Caco-2 (cell line): ENCODE results near the gene NDFIP2. TPM values are rescaled to one million over a fixed set of nuclear protein-coding genes. Genes with fewer than 3 reads are reported as not detected.

Source experiments
- BruUV-seq: library from RNA; stranded (reverse); fragments of 400-500 nt; replicated peaks from 2 replicates; lab custom pipeline; 2021; lab: Mats Ljungman, UMichigan
- CTCF ChIA-PET: fragments of 300-600 bp; sonication (Branson Sonifier 250); formaldehyde crosslinking; loops from one replicate; lab custom pipeline; 2022; ENCODE audit warnings: antibody characterized with exemption; lab: Charles Lee
- POLR2A ChIA-PET: fragments of 300-600 bp; sonication (Branson Sonifier 250); formaldehyde crosslinking; loops from one replicate; lab custom pipeline; 2022; ENCODE audit warnings: antibody characterized with exemption; lab: Charles Lee
- DNase-seq, 2 experiments: peaks; one replicate each; pipeline versions ENCODE4 v3.0.0 to v3.0.0-alpha.2; 2020 to 2022
- H3K27me3 ChIP-seq: replicated peaks from 2 replicates; pipeline ENCODE4 v1.6.0; 2011; ENCODE audit warnings: low read length; ENCODE audit not compliant: control insufficient read depth, insufficient read depth
- H3K36me3 ChIP-seq: 2 replicates; pipeline ENCODE4 v1.5.1; 2011; ENCODE audit warnings: low read length; ENCODE audit not compliant: control insufficient read depth, insufficient read depth
- H3K4me1 ChIP-seq: fragments of 250-450 bp; sonication (Bioruptor Pico); 2 replicates; pipeline ENCODE4 v1.5.1; 2020; ENCODE audit warnings: mild to moderate bottlenecking
- H3K4me3 ChIP-seq: 2 replicates; pipeline ENCODE4 v1.5.1; 2011; ENCODE audit warnings: low read depth, mild to moderate bottlenecking, control low read depth, low read length
- H3K9me3 ChIP-seq: fragments of 250-450 bp; sonication (Bioruptor Pico); 2 replicates; pipeline ENCODE4 v1.5.1; 2020; ENCODE audit warnings: mild to moderate bottlenecking, moderate library complexity
- H3K27ac Mint-ChIP-seq: one replicate; pipeline ENCODE4 v1.8.0; 2022; ENCODE audit warnings: mixed read lengths; ENCODE audit not compliant: unreplicated experiment
- H3K27me3 Mint-ChIP-seq: one replicate; pipeline ENCODE4 v1.8.0; 2022; ENCODE audit warnings: mixed read lengths; ENCODE audit not compliant: insufficient read depth, unreplicated experiment
- H3K36me3 Mint-ChIP-seq: one replicate; pipeline ENCODE4 v1.8.0; 2022; ENCODE audit warnings: mild to moderate bottlenecking, mixed read lengths; ENCODE audit not compliant: insufficient read depth, unreplicated experiment
- H3K4me1 Mint-ChIP-seq: one replicate; pipeline ENCODE4 v1.8.0; 2022; ENCODE audit warnings: low read depth, mixed read lengths; ENCODE audit not compliant: unreplicated experiment
- H3K4me3 Mint-ChIP-seq: one replicate; pipeline ENCODE4 v1.8.0; 2022; ENCODE audit warnings: mild to moderate bottlenecking, moderate library complexity, mixed read lengths; ENCODE audit not compliant: unreplicated experiment
- H3K9me3 Mint-ChIP-seq: one replicate; pipeline ENCODE4 v1.8.0; 2022; ENCODE audit warnings: mixed read lengths; ENCODE audit not compliant: unreplicated experiment
- CTCF ChIP-seq, 2 experiments: fragments of 200-600 bp in 1 of 2; IDR thresholded peaks; 1 replicate in 1 of 2; 2 replicates in 1 of 2; pipeline versions ENCODE4 v1.5.1 to v1.8.0; 2011 to 2022; ENCODE audit warnings: antibody characterized with exemption in 1 of 2, control low read depth in 1 of 2, inconsistent platforms in 1 of 2, low read depth in 1 of 2, low read length in 1 of 2, mild to moderate bottlenecking in 1 of 2, moderate library complexity in 1 of 2; ENCODE audit not compliant: insufficient read depth in 1 of 2, severe bottlenecking in 1 of 2, unreplicated experiment in 1 of 2
- intact Hi-C: fragments of 100-400 bp; cut with micrococcal nuclease; formaldehyde crosslinking; loops from one replicate; pipeline ENCODE4 v1.10.0; 2022; ENCODE audit not compliant: unreplicated experiment
- total RNA-seq: library from RNA; stranded (reverse); gene quantifications from 2 replicates; pipeline ENCODE4 v1.2.3, GENCODE V29; 2022

Gene NDFIP2
- total RNA-seq, 1 experiment from 2014 or later = 61.2 TPM

- no peak for TF ChIP-seq CTCF (IDR thresholded peaks at IDR 0.05; ENCODE audit: insufficient read depth in 1 of 2, low read depth in 1 of 2, low read length in 1 of 2, severe bottlenecking in 1 of 2, unreplicated experiment in 1 of 2)
- Mint-ChIP-seq H3K36me3 (peaks cover under 1% of the 10 kb centered on the region), H3K27me3 (no peaks in the 10 kb centered on the region), H3K4me3 (no peak overlapping the region), H3K4me1 (no peaks in the 10 kb centered on the region), H3K9me3 (no peaks in the 10 kb centered on the region), H3K27ac (no peak overlapping the region)
- H3K9me3 ChIP-seq = no peaks in the 10 kb centered on the region
- H3K4me3 ChIP-seq = no peak overlapping the region
- DNase-seq = no peak
- ChIA-PET CTCF (interaction anchor here (1.3 to 1.6 kb wide), 2 partner anchors 14 to 104 kb away, joined by 3 to 5 read pairs; no protein-coding TSS in a partner anchor), POLR2A (no interaction called here)
- H3K4me1 ChIP-seq = no peaks in the 10 kb centered on the region
- BruUV-seq = no TSS peak
- no peaks in the 10 kb centered on the region for H3K27me3 ChIP-seq
- intact Hi-C loops = no loop called here
- H3K36me3 ChIP-seq = 0 out of 2 replicates have a peak, but pooled peaks cover 2% of the 10 kb centered on the region
Observed at GRCh38 chr13:79527698-79528097, 46.7 kb downstream of the NDFIP2 start.

- no peaks in the 10 kb centered on the region for H3K4me1 ChIP-seq
- no peak for DNase-seq
- Mint-ChIP-seq H3K36me3 (no peaks in the 10 kb centered on the region), H3K27me3 (no peaks in the 10 kb centered on the region), H3K4me3 (no peak overlapping the region), H3K9me3 (no peaks in the 10 kb centered on the region), H3K4me1 (no peaks in the 10 kb centered on the region), H3K27ac (no peak overlapping the region)
- intact Hi-C loops = no loop called here
- no peaks in the 10 kb centered on the region for H3K27me3 ChIP-seq
- H3K36me3 ChIP-seq = 0 out of 2 replicates have a peak, but pooled peaks cover 2% of the 10 kb centered on the region
- no TSS peak for BruUV-seq
- ChIA-PET POLR2A (no interaction called here), CTCF (interaction anchor here (1.3 to 1.6 kb wide), 2 partner anchors 13 to 104 kb away, joined by 3 to 5 read pairs; no protein-coding TSS in a partner anchor)
- no peak overlapping the region for H3K4me3 ChIP-seq
- no peak for TF ChIP-seq CTCF (IDR thresholded peaks at IDR 0.05; ENCODE audit: insufficient read depth in 1 of 2, low read depth in 1 of 2, low read length in 1 of 2, severe bottlenecking in 1 of 2, unreplicated experiment in 1 of 2)
- no peaks in the 10 kb centered on the region for H3K9me3 ChIP-seq
Observed at GRCh38 chr13:79528356-79528755, 47.4 kb downstream of the NDFIP2 start.

GRCh38 chr13:79528759-79529191 is 47.8 kb downstream of the NDFIP2 start:
- intact Hi-C loops = no loop called here
- Mint-ChIP-seq H3K4me1 (peaks cover 2% of the 10 kb centered on the region), H3K27ac (no peak overlapping the region), H3K4me3 (no peak overlapping the region), H3K9me3 (no peaks in the 10 kb centered on the region), H3K36me3 (no peaks in the 10 kb centered on the region), H3K27me3 (no peaks in the 10 kb centered on the region)
- no peak for TF ChIP-seq CTCF (IDR thresholded peaks at IDR 0.05; ENCODE audit: insufficient read depth in 1 of 2, low read depth in 1 of 2, low read length in 1 of 2, severe bottlenecking in 1 of 2, unreplicated experiment in 1 of 2)
- Histone ChIP-seq H3K9me3 (no peaks in the 10 kb centered on the region), H3K4me1 (no peaks in the 10 kb centered on the region), H3K27me3 (no peaks in the 10 kb centered on the region), H3K36me3 (peaks cover 2% of the 10 kb centered on the region; the same call in 1 of the 2 replicates), H3K4me3 (no peak overlapping the region)
- ChIA-PET POLR2A (no interaction called here), CTCF (interaction anchor here (1.6 kb wide), 1 partner anchor 105 kb away, joined by 5 read pairs; no protein-coding TSS in a partner anchor)
- no peak for DNase-seq
- no TSS peak for BruUV-seq
